ENCODE results near the gene TMEM101. TPM values are rescaled to one million over a fixed set of nuclear protein-coding genes. Genes with fewer than 3 reads are reported as not detected.
A peak's percentile ranks its signal among the peaks of the same experiment; 100 is the strongest.

Gene TMEM101
- total and polyA plus RNA-seq, 2 of the 13 experiments (the other 11 are each of a cell fraction or from before 2014, with no cell fraction given): 72.0 to 100 TPM

- TF ChIP-seq HOXA7 (CRISPR knock-in tag; IDR thresholded peaks at IDR 0.05) (no peak), PAX8 (CRISPR knock-in tag; IDR thresholded peaks at IDR 0.05; ENCODE audit: borderline replicate concordance) (no peak), ZNF563 (CRISPR knock-in tag; IDR thresholded peaks at IDR 0.05) (peak; percentile 18; the same call in 1 of the 2 replicates), RCOR2 (CRISPR knock-in tag; IDR thresholded peaks at IDR 0.05) (no peak), CENPBD1 (CRISPR knock-in tag; IDR thresholded peaks at IDR 0.05; ENCODE audit: borderline replicate concordance, low read depth) (no peak), KAT7 (CRISPR knock-in tag; IDR thresholded peaks at IDR 0.05; ENCODE audit: borderline replicate concordance) (no peak), ZNF775 (CRISPR knock-in tag; IDR thresholded peaks at IDR 0.05; ENCODE audit: borderline replicate concordance) (no peak), GLI4 (CRISPR knock-in tag; IDR thresholded peaks at IDR 0.05; ENCODE audit: borderline replicate concordance) (no peak), SMARCC2 (IDR thresholded peaks at IDR 0.05) (no peak), MYNN (CRISPR knock-in tag; IDR thresholded peaks at IDR 0.05; ENCODE audit: low read depth) (no peak), SOX6 (IDR thresholded peaks at IDR 0.05) (no peak), SOX6 (CRISPR knock-in tag; IDR thresholded peaks at IDR 0.05) (0 out of 2 replicates have a peak, but pooled peaks have one; percentile 31), NFE2L1 (CRISPR knock-in tag; IDR thresholded peaks at IDR 0.05; ENCODE audit: borderline replicate concordance) (no peak), ZNF746 (CRISPR knock-in tag; IDR thresholded peaks at IDR 0.05) (no peak), HNRNPK (IDR thresholded peaks at IDR 0.05; ENCODE audit: low read depth, low read length, poor library complexity, severe bottlenecking) (no peak), KDM1A (CRISPR knock-in tag; IDR thresholded peaks at IDR 0.05) (no peak), MEIS1 (CRISPR knock-in tag; IDR thresholded peaks at IDR 0.05; ENCODE audit: borderline replicate concordance) (no peak), IKZF1 (IDR thresholded peaks at IDR 0.05) (no peak), TBP (CRISPR knock-in tag; IDR thresholded peaks at IDR 0.05) (no peak), ZNF10 (CRISPR knock-in tag; IDR thresholded peaks at IDR 0.05; ENCODE audit: borderline replicate concordance, low read depth) (no peak), ARNTL (CRISPR knock-in tag; IDR thresholded peaks at IDR 0.05) (no peak)
- TF ChIP-seq, protein P1, sequence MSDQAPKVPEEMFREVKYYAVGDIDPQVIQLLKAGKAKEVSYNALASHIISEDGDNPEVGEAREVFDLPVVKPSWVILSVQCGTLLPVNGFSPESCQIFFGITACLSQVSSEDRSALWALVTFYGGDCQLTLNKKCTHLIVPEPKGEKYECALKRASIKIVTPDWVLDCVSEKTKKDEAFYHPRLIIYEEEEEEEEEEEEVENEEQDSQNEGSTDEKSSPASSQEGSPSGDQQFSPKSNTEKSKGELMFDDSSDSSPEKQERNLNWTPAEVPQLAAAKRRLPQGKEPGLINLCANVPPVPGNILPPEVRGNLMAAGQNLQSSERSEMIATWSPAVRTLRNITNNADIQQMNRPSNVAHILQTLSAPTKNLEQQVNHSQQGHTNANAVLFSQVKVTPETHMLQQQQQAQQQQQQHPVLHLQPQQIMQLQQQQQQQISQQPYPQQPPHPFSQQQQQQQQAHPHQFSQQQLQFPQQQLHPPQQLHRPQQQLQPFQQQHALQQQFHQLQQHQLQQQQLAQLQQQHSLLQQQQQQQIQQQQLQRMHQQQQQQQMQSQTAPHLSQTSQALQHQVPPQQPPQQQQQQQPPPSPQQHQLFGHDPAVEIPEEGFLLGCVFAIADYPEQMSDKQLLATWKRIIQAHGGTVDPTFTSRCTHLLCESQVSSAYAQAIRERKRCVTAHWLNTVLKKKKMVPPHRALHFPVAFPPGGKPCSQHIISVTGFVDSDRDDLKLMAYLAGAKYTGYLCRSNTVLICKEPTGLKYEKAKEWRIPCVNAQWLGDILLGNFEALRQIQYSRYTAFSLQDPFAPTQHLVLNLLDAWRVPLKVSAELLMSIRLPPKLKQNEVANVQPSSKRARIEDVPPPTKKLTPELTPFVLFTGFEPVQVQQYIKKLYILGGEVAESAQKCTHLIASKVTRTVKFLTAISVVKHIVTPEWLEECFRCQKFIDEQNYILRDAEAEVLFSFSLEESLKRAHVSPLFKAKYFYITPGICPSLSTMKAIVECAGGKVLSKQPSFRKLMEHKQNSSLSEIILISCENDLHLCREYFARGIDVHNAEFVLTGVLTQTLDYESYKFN (CRISPR knock-in tag; conservative IDR thresholded peaks at IDR 0.05): peak; percentile 65
- TF ChIP-seq, protein P2, sequence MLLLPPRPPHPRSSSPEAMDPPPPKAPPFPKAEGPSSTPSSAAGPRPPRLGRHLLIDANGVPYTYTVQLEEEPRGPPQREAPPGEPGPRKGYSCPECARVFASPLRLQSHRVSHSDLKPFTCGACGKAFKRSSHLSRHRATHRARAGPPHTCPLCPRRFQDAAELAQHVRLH (CRISPR knock-in tag; IDR thresholded peaks at IDR 0.05; ENCODE audit: borderline replicate concordance, low read depth): no peak
- TF ChIP-seq, protein P3, sequence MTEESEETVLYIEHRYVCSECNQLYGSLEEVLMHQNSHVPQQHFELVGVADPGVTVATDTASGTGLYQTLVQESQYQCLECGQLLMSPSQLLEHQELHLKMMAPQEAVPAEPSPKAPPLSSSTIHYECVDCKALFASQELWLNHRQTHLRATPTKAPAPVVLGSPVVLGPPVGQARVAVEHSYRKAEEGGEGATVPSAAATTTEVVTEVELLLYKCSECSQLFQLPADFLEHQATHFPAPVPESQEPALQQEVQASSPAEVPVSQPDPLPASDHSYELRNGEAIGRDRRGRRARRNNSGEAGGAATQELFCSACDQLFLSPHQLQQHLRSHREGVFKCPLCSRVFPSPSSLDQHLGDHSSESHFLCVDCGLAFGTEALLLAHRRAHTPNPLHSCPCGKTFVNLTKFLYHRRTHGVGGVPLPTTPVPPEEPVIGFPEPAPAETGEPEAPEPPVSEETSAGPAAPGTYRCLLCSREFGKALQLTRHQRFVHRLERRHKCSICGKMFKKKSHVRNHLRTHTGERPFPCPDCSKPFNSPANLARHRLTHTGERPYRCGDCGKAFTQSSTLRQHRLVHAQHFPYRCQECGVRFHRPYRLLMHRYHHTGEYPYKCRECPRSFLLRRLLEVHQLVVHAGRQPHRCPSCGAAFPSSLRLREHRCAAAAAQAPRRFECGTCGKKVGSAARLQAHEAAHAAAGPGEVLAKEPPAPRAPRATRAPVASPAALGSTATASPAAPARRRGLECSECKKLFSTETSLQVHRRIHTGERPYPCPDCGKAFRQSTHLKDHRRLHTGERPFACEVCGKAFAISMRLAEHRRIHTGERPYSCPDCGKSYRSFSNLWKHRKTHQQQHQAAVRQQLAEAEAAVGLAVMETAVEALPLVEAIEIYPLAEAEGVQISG (CRISPR knock-in tag; IDR thresholded peaks at IDR 0.05): 0 out of 2 replicates have a peak, but pooled peaks have one; percentile 17
Measured at GRCh38 chr17:43976963-43977837, 37.6 kb downstream of the TMEM101 start (continued).

All from HepG2 (cell line).